ENCODE measurements around the gene VGLL1.

The VGLL1 gene

GRCh38 chrX:136551410-136551809 lies 19.4 kb downstream of the VGLL1 start:
- no peak for DNase-seq (ENCODE audit: low read depth)

GRCh38 chrX:136555694-136556093 lies 23.7 kb downstream of the VGLL1 start:
- no peak for DNase-seq (ENCODE audit: low read depth)

GRCh38 chrX:136572030-136572429 lies 40.0 kb downstream of the VGLL1 start:
- DNase-seq (ENCODE audit: low read depth) = no peak

- DNase-seq (ENCODE audit: low read depth) = no peak
Measured at GRCh38 chrX:136574548-136574947, 42.5 kb downstream of the VGLL1 start.

- peak; percentile 54 for DNase-seq (ENCODE audit: low read depth)
Measured at GRCh38 chrX:136577552-136577951, 45.5 kb downstream of the VGLL1 start.

GRCh38 chrX:136580316-136580715 lies 48.3 kb downstream of the VGLL1 start:
- no peak for DNase-seq (ENCODE audit: low read depth)

- DNase-seq (ENCODE audit: low read depth) = no peak
Measured at GRCh38 chrX:136582624-136583023, 50.6 kb downstream of the VGLL1 start.

- peak; percentile 7 for DNase-seq (ENCODE audit: low read depth)
Measured at GRCh38 chrX:136584545-136584944, 52.5 kb downstream of the VGLL1 start.

- no peak for DNase-seq (ENCODE audit: low read depth)
Measured at GRCh38 chrX:136585262-136585661, 53.2 kb downstream of the VGLL1 start.

GRCh38 chrX:136585960-136586359 lies 53.9 kb downstream of the VGLL1 start:
- no peak for DNase-seq (ENCODE audit: low read depth)

GRCh38 chrX:136586386-136586785 lies 54.4 kb downstream of the VGLL1 start:
- no peak for DNase-seq (ENCODE audit: low read depth)

- DNase-seq (ENCODE audit: low read depth) = no peak
Measured at GRCh38 chrX:136587532-136587931, 55.5 kb downstream of the VGLL1 start.

GRCh38 chrX:136588036-136588435 lies 56.0 kb downstream of the VGLL1 start:
- DNase-seq (ENCODE audit: low read depth) = no peak

GRCh38 chrX:136589966-136590365 lies 58.0 kb downstream of the VGLL1 start:
- DNase-seq (ENCODE audit: low read depth) = no peak

GRCh38 chrX:136597356-136597755 lies 65.3 kb downstream of the VGLL1 start:
- no peak for DNase-seq (ENCODE audit: low read depth)

GRCh38 chrX:136597954-136598353 lies 65.9 kb downstream of the VGLL1 start:
- no peak for DNase-seq (ENCODE audit: low read depth)

GRCh38 chrX:136598631-136599030 lies 66.6 kb downstream of the VGLL1 start:
- peak; percentile 24 for DNase-seq (ENCODE audit: low read depth)

- DNase-seq (ENCODE audit: low read depth) = no peak
Measured at GRCh38 chrX:136600059-136600458, 68.0 kb downstream of the VGLL1 start.
